Right ventricle myocardium superior (tissue), 1 donor: ENCODE data around the gene SRP9. TPM values are rescaled to one million over a fixed set of nuclear protein-coding genes. Genes with fewer than 3 reads are reported as not detected.
"Not testable (repeated sequence)": the region's sequence is repeated elsewhere in the genome, so short reads cannot be mapped to it uniquely, and the experiment has no call there.

Source experiments
- ATAC-seq: fragments of 200-7000 bp; cut with Tn5 transposase; one replicate; pipeline ENCODE4 v1.9.1; 2020; ENCODE audit warnings: mild to moderate bottlenecking; ENCODE audit not compliant: poor library complexity
- DNase-seq: peaks from one replicate; pipeline ENCODE4 v3.0.0-alpha.2; 2020
- intact Hi-C: fragments of 100-400 bp; cut with DNase I; formaldehyde crosslinking; loops from one replicate; pipeline ENCODE4 v1.11.2; 2022
- total RNA-seq: library from RNA; stranded (reverse); fragmentation: NEBNext Ultra II Directional; extraction: Animal tissue kit (Norgen Biotek cat#: 25700); gene quantifications from one replicate; pipeline ENCODE4 v1.2.1, GENCODE V29; 2021
- donor health status: DM: no; HTN: yes; CAD: no; lungs with severe emphysema.

SRP9 gene
- total RNA-seq, 1 donor from 2014 or later = 188 TPM

- ATAC-seq, intact Hi-C loops: not testable (repeated sequence)
Observed at GRCh38 chr1:225806736-225807135, 29.1 kb downstream of the SRP9 start.

GRCh38 chr1:225808136-225808535, 30.5 kb downstream of the SRP9 start:
- intact Hi-C loops = no loop called here
- DNase-seq = no peak
- no peak for ATAC-seq

More at GRCh38 chr1:225806736-225807135, 29.1 kb downstream of the SRP9 start:
- not testable (repeated sequence) for DNase-seq

- intact Hi-C loops = loop anchor here (2.0 kb wide), 1 partner anchor 71 kb away; no protein-coding TSS in a partner anchor
- ATAC-seq (peak; percentile 85), DNase-seq (peak; percentile 95)
Observed at GRCh38 chr1:225809842-225810578, 32.4 kb downstream of the SRP9 start, which contains the start of gene EPHX1. TSS of gene EPHX1 (plus strand) at chr1:225810124. CDS start at chr1:225828730, 18,606 bp downstream.

GRCh38 chr1:225810579-225811538, 33.2 kb downstream of the SRP9 start:
- intact Hi-C loops = loop anchor here (2.0 kb wide), 1 partner anchor 70 kb away; no protein-coding TSS in a partner anchor
- ATAC-seq = peak; percentile 40
- peak; percentile 62 for DNase-seq

- DNase-seq (no peak), ATAC-seq (no peak)
- intact Hi-C loops = loop anchor here (2.0 kb wide), 1 partner anchor 69 kb away; no protein-coding TSS in a partner anchor
Observed at GRCh38 chr1:225811622-225812487, 34.2 kb downstream of the SRP9 start.

GRCh38 chr1:225812488-225813213, 35.0 kb downstream of the SRP9 start:
- ATAC-seq = no peak
- intact Hi-C loops = no loop called here
- DNase-seq = no peak

- DNase-seq (peak; percentile 85), ATAC-seq (peak; percentile 59)
- intact Hi-C loops = no loop called here
Observed at GRCh38 chr1:225813214-225813964, 35.8 kb downstream of the SRP9 start.

GRCh38 chr1:225814381-225814780, 36.8 kb downstream of the SRP9 start:
- ATAC-seq (no peak), DNase-seq (peak; percentile 64)
- intact Hi-C loops = no loop called here

- intact Hi-C loops, ATAC-seq, DNase-seq: not testable (repeated sequence)
Observed at GRCh38 chr1:225815090-225815489, 37.5 kb downstream of the SRP9 start.

GRCh38 chr1:225815526-225816178, 38.0 kb downstream of the SRP9 start:
- no peak for ATAC-seq
- intact Hi-C loops = no loop called here

GRCh38 chr1:225816643-225817538, 39.3 kb downstream of the SRP9 start:
- ATAC-seq (peak; percentile 68), DNase-seq (peak; percentile 90)
- intact Hi-C loops = no loop called here

More at GRCh38 chr1:225815526-225816178, 38.0 kb downstream of the SRP9 start:
- DNase-seq = no peak

- intact Hi-C loops = no loop called here
- DNase-seq (peak; percentile 81), ATAC-seq (peak; percentile 54)
Observed at GRCh38 chr1:225817611-225818061, 40.0 kb downstream of the SRP9 start.

- ATAC-seq = no peak
- intact Hi-C loops = no loop called here
- no peak for DNase-seq
Observed at GRCh38 chr1:225818229-225818628, 40.6 kb downstream of the SRP9 start.

- intact Hi-C loops = no loop called here
- ATAC-seq (peak; percentile 13), DNase-seq (no peak)
Observed at GRCh38 chr1:225819346-225820192, 41.9 kb downstream of the SRP9 start.
